Ureter (tissue), 1 donor: ENCODE data around the gene TEX264. TPM values are rescaled to one million over a fixed set of nuclear protein-coding genes. Genes with fewer than 3 reads are reported as not detected.

ENCODE experiments used
- total RNA-seq: library from RNA; stranded (reverse); gene quantifications from one replicate; pipeline ENCODE4 v1.2.4, GENCODE V29; 2023
- donor health status: DM: yes; HTN: yes; CAD: no.

The TEX264 gene
- total RNA-seq, 1 donor from 2014 or later: 52.7 TPM

Other genes starting within 250 kb of the TEX264 start
- 28.4 TPM for gene DCAF1, start 171.2 kb upstream of the TEX264 start, total RNA-seq
- gene RAD54L2, start 132.5 kb upstream of the TEX264 start, total RNA-seq: 29.9 TPM
- 0.23 TPM for gene GRM2, start 35.8 kb downstream of the TEX264 start, total RNA-seq
- not detected for gene IQCF6, start 108.0 kb downstream of the TEX264 start, total RNA-seq
- not detected for gene IQCF2, start 190.4 kb downstream of the TEX264 start, total RNA-seq
- not detected for gene IQCF5, start 204.3 kb downstream of the TEX264 start, total RNA-seq
- gene IQCF1, start 232.1 kb downstream of the TEX264 start, total RNA-seq: not detected